HepG2 (cell line): Measurements from ENCODE around the gene ANKRD2. TPM values are rescaled to one million over a fixed set of nuclear protein-coding genes. Genes with fewer than 3 reads are reported as not detected.

Experiments used
- BATF2 ChIP-seq: sonication (generic); formaldehyde crosslinking; IDR thresholded peaks from 2 replicates; pipeline ENCODE4 v1.8.0; 2022; ENCODE audit warnings: mild to moderate bottlenecking, missing genetic modification reagents, moderate library complexity
- DNMT1 ChIP-seq: sonication (generic); formaldehyde crosslinking; IDR thresholded peaks from 2 replicates; pipeline ENCODE4 v1.5.1; 2020; ENCODE audit warnings: mild to moderate bottlenecking, missing genetic modification reagents
- LRRFIP1 ChIP-seq: sonication (generic); formaldehyde crosslinking; conservative IDR thresholded peaks from 2 replicates; pipeline ENCODE4 v1.4.0; 2020; ENCODE audit warnings: missing genetic modification reagents
- MTA1 ChIP-seq: sonication (generic); formaldehyde crosslinking; IDR thresholded peaks from 2 replicates; pipeline ENCODE4 v1.4.0; 2020; ENCODE audit warnings: missing genetic modification reagents, mild to moderate bottlenecking, borderline replicate concordance
- NFKBIZ ChIP-seq: IDR thresholded peaks from 2 replicates; pipeline ENCODE4 v1.6.1; 2018; ENCODE audit warnings: missing genetic modification reagents, missing compliant biosample characterization
- POLR2A ChIP-seq, 2 experiments: IDR thresholded peaks; 2 replicates each; pipeline ENCODE4 v1.6.1; 2011; ENCODE audit warnings: low read depth in 2 of 2, low read length in 2 of 2, mild to moderate bottlenecking in 1 of 2, moderate library complexity in 1 of 2; ENCODE audit not compliant: insufficient read depth in 1 of 2
- RERE ChIP-seq: IDR thresholded peaks from 2 replicates; pipeline ENCODE4 v1.6.1; 2016; ENCODE audit warnings: low read depth, missing genetic modification reagents, missing compliant biosample characterization
- SNAPC4 ChIP-seq: sonication (generic); formaldehyde crosslinking; IDR thresholded peaks from 2 replicates; pipeline ENCODE4 v1.4.0; 2020; ENCODE audit warnings: mild to moderate bottlenecking, missing genetic modification reagents
- TIGD3 ChIP-seq: sonication (generic); formaldehyde crosslinking; IDR thresholded peaks from 2 replicates; pipeline ENCODE4 v1.5.1; 2020; ENCODE audit warnings: mild to moderate bottlenecking, missing genetic modification reagents, borderline replicate concordance
- ZBTB38 ChIP-seq: sonication (generic); formaldehyde crosslinking; IDR thresholded peaks from 2 replicates; pipeline ENCODE4 v1.5.1; 2020; ENCODE audit warnings: mild to moderate bottlenecking, missing genetic modification reagents
- ZNF274 ChIP-seq: sonication (generic); formaldehyde crosslinking; IDR thresholded peaks from 2 replicates; pipeline ENCODE4 v1.5.1; 2020; ENCODE audit warnings: mild to moderate bottlenecking, missing genetic modification reagents
- ZNF615 ChIP-seq: sonication (generic); formaldehyde crosslinking; IDR thresholded peaks from 2 replicates; pipeline ENCODE4 v1.5.0; 2020; ENCODE audit warnings: mild to moderate bottlenecking, missing genetic modification reagents, borderline replicate concordance
- ZNF83 ChIP-seq: sonication (generic); formaldehyde crosslinking; IDR thresholded peaks from 2 replicates; pipeline ENCODE4 v1.4.0; 2020; ENCODE audit warnings: missing genetic modification reagents, mild to moderate bottlenecking, borderline replicate concordance
- polyA plus RNA-seq, 8 experiments: library from polyadenylated mRNA; depleted of rRNA in 3 of 8; stranded (reverse) in 7 of 8; unstranded in 1 of 8; fragments of >200 nt; fragmentation: Illumina TruSeq in 4 of 8; extraction: Trizol in 4 of 8; gene quantifications; 2 replicates each; pipeline versions ENCODE4 v1.2.1 to v1.2.3, GENCODE V29; 2011 to 2016; ENCODE audit warnings: low read depth in 4 of 8, missing spikeins in 1 of 8, mixed read lengths in 1 of 8; ENCODE audit not compliant: insufficient read depth in 1 of 8
- total RNA-seq, 5 experiments: library from RNA; depleted of rRNA; stranded (reverse); fragments of >200 nt; fragmentation: Illumina TruSeq; extraction: Trizol; gene quantifications; 2 replicates each; pipeline ENCODE4 v1.2.3, GENCODE V29; 2016; ENCODE audit warnings: low read depth in 1 of 5

Gene ANKRD2
- total and polyA plus RNA-seq, 2 of the 13 experiments (the other 11 are each of a cell fraction or from before 2014, with no cell fraction given), result not detected

GRCh38 chr10:97584798-97585438 is 12.3 kb downstream of the ANKRD2 start (continued):
- TF ChIP-seq TIGD3 (no peak), LRRFIP1 (CRISPR knock-in tag) (no peak), ZNF83 (CRISPR knock-in tag) (no peak), RERE (CRISPR knock-in tag) (no peak), MTA1 (CRISPR knock-in tag) (no peak), ZNF615 (CRISPR knock-in tag) (no peak), BATF2 (CRISPR knock-in tag) (no peak), SNAPC4 (CRISPR knock-in tag) (no peak), POLR2A (IDR thresholded peaks at IDR 0.05; ENCODE audit: insufficient read depth in 1 of 2, low read depth in 2 of 2, low read length in 2 of 2) (no peak), ZBTB38 (CRISPR knock-in tag) (no peak), DNMT1 (CRISPR knock-in tag) (no peak), NFKBIZ (CRISPR knock-in tag) (no peak), ZNF274 (CRISPR knock-in tag) (no peak)
